ENCODE data around the gene LCP1. TPM values are rescaled to one million over a fixed set of nuclear protein-coding genes. Genes with fewer than 3 reads are reported as not detected.
A peak's percentile ranks its signal among the peaks of the same experiment; 100 is the strongest.

LCP1 gene
- total RNA-seq, 1 donor from 2014 or later = 234 TPM

DNA sequence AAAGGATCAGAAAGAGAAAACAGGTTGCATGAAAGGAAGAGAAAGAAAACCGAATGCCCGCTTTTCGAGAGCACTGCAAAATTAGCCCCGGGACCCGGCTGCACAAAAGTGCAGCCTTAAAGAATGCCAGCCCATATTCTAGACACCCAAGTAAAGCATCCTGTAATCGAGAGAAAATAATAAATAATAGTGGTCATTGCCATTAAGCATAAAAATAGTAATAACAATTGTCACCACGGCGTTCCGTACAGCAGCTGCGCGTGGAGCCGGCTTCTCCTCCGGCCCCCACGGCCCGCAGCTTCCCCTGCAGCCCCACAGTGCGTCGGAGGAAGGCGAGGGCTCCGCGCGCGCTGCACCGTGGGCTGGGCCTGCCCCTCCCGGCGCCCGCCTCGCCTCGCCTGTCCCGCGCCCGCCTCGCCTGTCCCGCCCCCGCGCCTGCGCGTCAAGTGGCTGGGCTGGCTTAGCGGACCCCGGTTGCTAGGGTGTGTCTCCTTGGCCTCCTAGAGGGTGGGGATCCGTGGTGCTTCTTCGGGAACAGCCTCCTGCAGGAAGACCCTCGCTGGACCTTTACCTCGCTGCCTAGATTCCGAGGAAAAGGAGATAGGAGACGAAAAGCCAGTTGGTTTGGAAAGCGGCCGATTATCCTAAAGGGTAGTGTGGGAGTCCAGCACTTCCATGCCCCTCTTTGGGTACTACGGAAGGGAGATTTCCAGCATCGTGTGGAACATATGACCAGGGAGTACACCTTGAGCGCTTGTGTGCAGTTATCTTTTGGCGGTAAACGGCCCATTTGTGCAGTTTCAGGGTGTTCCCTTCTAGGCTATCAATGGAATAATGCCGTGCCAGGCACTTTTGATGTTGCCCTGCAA lies 29.7 kb upstream of the LCP1 start, which contains the start of gene LRRC63:
TSS of gene LRRC63 (plus strand) at position 446 of the 869 bp plus-strand sequence. CDS start 1,107 bp downstream, outside the sequence.
- ATAC-seq (peak; percentile 100), DNase-seq (peak; percentile 91)
- H3K4me3 ChIP-seq = peak within 1 kb of the TSS; percentile 51
- no peaks in the 10 kb centered on the region for H3K4me1 ChIP-seq
- no peaks in the 10 kb centered on the region for H3K36me3 ChIP-seq
- intact Hi-C loops (cut with DNase I) = no loop called here
- H3K27me3 ChIP-seq = no peaks in the 10 kb centered on the region
- TF ChIP-seq, protein P1, sequence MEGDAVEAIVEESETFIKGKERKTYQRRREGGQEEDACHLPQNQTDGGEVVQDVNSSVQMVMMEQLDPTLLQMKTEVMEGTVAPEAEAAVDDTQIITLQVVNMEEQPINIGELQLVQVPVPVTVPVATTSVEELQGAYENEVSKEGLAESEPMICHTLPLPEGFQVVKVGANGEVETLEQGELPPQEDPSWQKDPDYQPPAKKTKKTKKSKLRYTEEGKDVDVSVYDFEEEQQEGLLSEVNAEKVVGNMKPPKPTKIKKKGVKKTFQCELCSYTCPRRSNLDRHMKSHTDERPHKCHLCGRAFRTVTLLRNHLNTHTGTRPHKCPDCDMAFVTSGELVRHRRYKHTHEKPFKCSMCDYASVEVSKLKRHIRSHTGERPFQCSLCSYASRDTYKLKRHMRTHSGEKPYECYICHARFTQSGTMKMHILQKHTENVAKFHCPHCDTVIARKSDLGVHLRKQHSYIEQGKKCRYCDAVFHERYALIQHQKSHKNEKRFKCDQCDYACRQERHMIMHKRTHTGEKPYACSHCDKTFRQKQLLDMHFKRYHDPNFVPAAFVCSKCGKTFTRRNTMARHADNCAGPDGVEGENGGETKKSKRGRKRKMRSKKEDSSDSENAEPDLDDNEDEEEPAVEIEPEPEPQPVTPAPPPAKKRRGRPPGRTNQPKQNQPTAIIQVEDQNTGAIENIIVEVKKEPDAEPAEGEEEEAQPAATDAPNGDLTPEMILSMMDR (IDR thresholded peaks at IDR 0.05) = no peak
- H3K27ac ChIP-seq = peak within 1 kb of the TSS; percentile 51
- H3K9me3 ChIP-seq = no peaks in the 10 kb centered on the region

DNA sequence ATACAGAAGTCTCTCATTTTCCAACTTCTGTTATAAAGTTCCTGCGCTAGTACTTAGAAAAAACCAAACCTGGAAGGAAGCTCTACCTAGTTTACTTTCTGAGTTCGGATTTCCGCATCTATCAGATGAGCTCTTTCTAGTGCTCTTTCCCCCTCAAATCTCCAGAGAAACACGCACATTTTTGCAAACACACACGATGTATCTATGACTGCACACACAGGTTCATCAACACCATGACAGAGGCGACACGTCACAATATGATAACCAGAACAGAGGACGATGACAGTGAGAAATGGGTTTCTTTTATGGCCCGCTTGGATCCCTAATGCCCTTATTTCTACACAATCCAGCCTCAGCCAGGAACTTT lies 29.1 kb upstream of the LCP1 start:
- ATAC-seq = peak; percentile 49
- peak overlapping the region; percentile 51 for H3K27ac ChIP-seq
- DNase-seq = no peak

DNA sequence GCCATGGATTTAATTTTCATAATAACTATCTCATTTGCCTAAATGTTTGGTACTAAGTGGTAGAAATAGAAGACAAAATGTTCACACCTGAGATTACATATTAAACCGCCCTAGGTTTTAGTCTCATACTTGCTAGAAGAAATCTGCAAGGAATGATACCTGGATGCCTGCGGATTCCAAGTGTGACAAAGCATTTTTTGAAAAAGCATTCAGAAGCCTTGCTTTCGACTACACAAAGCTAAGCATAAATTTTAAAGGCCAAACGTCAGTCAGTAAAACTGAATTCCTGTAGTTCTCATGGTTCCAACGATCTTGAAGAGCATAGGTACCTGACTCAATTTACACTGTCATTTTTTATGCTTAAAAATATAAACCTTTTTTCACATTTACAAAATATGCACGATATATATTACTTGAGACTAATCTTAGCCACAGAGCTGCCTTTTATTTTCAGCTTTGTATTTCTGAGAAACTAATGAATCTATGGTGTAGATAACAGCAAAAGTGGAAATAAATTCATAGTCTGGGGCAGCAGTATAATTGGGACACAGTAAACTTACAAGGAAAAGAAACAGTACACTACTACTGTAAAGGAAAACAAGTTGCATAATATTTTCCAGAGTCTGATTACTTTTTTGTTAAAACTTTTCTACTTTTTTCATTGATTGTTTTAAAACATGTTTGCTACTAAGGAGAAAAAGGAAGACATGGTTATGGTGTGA lies 28.5 kb upstream of the LCP1 start:
- H3K27me3 ChIP-seq = no peaks in the 10 kb centered on the region
- intact Hi-C loops (cut with DNase I) = no loop called here
- TF ChIP-seq, protein P1 (IDR thresholded peaks at IDR 0.05) = no peak
- no peaks in the 10 kb centered on the region for H3K4me1 ChIP-seq
- H3K27ac ChIP-seq = peak overlapping the region; percentile 51
- peak overlapping the region; percentile 51 for H3K4me3 ChIP-seq
- no peaks in the 10 kb centered on the region for H3K9me3 ChIP-seq
- no peak for DNase-seq
- no peak for ATAC-seq
- no peaks in the 10 kb centered on the region for H3K36me3 ChIP-seq

More for the DNA sequence above, 29.1 kb upstream of the LCP1 start:
- TF ChIP-seq, protein P1 (IDR thresholded peaks at IDR 0.05) = no peak
- Histone ChIP-seq H3K27me3 (no peaks in the 10 kb centered on the region), H3K4me3 (peak overlapping the region; percentile 51), H3K9me3 (no peaks in the 10 kb centered on the region), H3K36me3 (no peaks in the 10 kb centered on the region), H3K4me1 (no peaks in the 10 kb centered on the region)
- intact Hi-C loops (cut with DNase I) = no loop called here

DNA sequence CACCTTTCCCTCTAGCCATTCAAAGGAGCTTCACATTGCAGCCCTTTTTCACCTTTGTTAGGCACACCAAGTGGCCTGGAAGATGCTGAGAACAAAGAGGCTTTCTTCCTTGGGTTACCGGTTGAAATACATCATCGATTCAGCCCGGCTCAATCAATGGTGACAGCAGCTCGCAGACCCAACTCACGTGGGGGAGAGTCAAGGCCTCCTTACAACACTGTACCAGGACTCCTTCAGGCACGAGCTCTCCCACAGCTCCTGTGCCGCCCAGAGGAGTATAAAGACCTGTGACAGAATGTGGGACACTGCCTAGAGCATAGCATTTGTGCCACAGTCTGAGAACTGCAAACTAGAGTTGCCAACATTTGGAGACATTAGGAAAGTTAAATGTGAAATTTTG lies 25.9 kb upstream of the LCP1 start:
- no peaks in the 10 kb centered on the region for H3K9me3 ChIP-seq
- TF ChIP-seq, protein P1 (IDR thresholded peaks at IDR 0.05) = no peak
- DNase-seq = no peak
- no peak for ATAC-seq
- H3K27me3 ChIP-seq = no peaks in the 10 kb centered on the region
- intact Hi-C loops (cut with DNase I) = no loop called here
- H3K4me1 ChIP-seq = peaks cover 3% of the 10 kb centered on the region
- H3K4me3 ChIP-seq = no peak overlapping the region
- H3K36me3 ChIP-seq = no peaks in the 10 kb centered on the region
- no peak overlapping the region for H3K27ac ChIP-seq

DNA sequence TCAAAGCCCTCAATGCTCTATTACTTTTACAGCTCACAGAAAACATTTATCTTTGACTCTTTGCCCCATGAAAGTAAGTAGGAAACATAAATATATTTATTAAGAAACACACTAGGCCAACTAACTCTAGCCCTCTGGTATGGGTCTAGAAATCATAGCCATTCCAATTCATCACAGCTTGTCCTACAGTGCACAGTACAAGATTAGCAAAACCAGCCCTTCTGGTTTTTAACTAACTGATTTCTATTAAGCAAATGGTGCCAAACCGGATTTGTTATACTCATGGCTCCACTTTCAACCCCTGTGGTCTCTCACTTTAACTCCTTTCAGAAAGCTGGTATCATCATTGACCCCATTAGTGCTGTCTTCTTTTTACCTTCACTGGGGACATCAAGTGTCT lies 24.2 kb upstream of the LCP1 start:
- no peak for ATAC-seq
- Histone ChIP-seq H3K27ac (no peak overlapping the region), H3K27me3 (no peaks in the 10 kb centered on the region), H3K9me3 (no peaks in the 10 kb centered on the region), H3K4me3 (no peak overlapping the region), H3K36me3 (no peaks in the 10 kb centered on the region), H3K4me1 (peaks cover 9% of the 10 kb centered on the region)
- intact Hi-C loops (cut with DNase I) = no loop called here
- no peak for DNase-seq
- TF ChIP-seq, protein P1 (IDR thresholded peaks at IDR 0.05) = no peak
